GM19455 (cell line): ENCODE results near the gene EXOC2.
"Not testable (repeated sequence)": the region's sequence is repeated elsewhere in the genome, so short reads cannot be mapped to it uniquely, and the experiment has no call there.

Source experiments
- ATAC-seq: cut with Tn5 transposase; IDR thresholded peaks from one replicate; pipeline ENCODE4 v1.9.1; 2021; ENCODE audit not compliant: unreplicated experiment

EXOC2 gene

DNA sequence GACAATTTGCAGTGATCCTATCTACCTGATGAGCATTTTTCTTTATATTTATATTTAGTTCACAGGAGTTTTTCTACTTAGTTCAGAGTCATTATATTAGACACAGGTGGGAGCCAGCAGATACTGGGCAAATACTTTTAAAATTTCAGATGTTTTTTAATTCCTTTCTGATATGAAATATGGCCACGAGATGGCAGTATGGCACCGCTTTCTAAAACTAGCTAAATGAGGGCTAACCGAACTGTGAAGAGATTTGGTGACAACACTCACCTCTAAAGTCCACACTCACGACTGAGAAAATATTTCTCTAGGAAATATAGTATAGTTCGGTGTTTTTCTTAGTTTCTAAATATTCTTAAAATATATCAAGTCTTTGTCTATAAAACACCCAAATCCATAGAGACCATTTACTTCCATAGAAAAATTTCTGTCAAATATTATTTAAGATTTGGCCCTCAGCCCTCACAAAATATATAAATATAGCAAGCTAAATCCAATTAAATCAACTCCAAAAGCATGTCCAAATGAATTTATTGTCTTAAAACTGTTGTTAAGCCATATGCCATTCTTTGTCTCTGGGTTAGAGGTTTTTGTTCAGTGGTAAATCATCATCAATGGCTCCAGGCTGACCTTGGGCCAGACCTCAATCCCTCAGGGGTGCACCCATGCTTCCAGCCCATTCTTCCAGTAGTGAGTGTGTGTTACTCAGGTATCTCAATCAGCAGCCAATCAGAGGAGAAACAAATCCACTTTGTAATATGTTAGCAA lies 99.6 kb downstream of the EXOC2 start:
- no peak for ATAC-seq

- ATAC-seq: no peak
Observed at GRCh38 chr6:589090-589489, 103.8 kb downstream of the EXOC2 start.

DNA sequence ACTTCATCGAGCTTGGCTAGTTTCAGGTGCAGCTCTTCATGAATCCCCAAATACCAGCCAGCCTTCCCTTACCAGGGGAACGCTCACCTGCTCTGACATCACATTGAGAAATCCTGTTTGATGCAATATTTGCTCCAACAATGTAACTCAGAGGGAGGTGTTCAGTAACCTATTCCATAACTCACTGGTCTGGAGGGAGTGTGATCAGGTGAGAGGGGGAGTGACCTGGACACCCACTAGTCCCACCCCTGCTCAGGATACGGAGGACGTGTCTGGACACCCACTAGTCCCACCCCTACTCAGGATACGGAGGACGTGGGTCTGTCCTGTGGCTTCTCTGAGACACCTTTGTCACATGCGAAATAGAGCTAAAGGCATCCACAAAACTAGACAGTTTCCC lies 106.4 kb downstream of the EXOC2 start:
- no peak for ATAC-seq

GRCh38 chr6:583635-584034 lies 109.3 kb downstream of the EXOC2 start:
- ATAC-seq: no peak

DNA sequence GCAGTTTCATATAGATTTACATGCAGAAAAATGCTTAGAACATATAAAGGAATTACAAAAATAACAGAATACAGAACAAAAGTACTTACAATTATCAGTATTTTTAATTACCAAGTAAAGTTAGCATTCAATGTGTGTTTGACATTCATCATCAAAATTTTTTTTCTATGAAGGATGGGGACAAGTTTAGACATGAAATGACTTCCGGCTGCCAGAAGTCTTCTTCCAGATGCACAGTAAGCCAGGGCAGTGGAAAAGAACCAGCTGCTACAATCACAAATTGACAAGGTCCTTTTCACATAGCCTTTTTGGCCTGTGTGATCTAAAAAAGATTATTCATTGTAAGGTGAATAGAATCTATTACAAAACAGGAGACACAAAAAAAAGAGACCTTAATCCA lies 109.8 kb downstream of the EXOC2 start:
- no peak for ATAC-seq

DNA sequence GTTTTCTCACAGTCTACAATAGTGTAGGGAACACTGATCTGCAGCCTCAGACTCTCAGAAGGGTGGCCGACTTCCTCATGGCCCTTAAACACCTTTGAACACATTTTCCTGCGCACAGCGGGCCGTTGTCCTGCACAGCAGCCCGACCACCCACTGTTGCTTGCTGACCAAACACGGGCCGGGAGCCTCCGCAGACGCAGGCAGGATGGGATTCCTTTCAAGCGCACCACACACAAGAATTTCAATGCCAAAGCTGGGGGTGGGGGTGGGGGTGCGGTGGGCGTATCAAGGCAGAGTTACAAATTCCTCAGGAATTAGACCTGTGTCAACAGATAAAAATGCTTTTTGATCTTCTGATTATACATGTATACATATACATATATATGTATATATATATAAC lies 110.6 kb downstream of the EXOC2 start:
- ATAC-seq: no peak

DNA sequence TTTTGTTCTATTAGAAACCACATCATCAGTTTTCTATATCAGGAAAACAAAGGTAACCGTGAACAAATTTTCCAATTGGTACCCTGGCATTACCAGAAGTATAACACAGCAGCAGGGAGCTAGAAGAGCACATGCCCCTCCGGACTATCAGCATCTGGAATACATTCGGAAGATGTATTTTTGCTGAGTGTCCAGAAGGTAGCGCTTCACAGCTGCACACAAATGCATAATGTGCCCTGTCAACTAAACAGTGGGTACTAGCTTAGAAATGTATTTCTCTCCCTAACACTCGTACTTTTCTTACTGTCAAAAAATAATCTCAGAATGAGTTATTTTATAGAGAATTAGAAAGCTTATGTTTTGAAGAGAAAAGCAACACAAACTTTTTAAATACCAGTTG lies 113.6 kb downstream of the EXOC2 start:
- no peak for ATAC-seq

DNA sequence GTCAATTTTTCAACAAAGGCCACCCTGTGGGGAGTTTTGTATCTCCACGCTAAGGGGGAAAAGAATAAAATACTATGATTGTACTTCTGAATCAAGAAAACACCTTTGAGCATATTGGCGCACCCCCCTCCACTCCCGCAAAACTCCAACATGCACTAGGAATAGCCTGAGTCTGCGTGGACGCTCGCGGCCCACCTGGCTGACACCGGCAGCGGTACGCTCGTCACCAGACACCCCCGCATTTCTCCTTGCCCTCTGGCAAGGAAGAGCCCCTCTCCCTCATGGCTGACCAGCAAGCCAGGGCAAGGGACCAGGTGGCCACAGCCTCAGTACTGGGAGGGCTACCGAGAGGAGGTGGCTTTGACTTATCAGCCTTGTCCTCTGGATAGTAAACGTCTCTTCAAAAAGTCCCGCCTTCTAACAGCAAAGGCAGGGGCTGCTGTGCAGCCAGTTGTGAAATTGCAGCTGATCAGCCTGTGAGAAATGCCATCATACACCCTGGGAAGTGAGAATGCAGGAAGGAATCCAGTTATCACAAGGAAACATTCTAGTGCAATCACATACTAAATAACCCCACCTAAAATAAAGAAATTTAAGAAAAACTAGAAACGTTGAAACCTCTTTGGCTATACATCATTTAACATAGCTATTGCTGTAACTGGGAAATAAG lies 120.2 kb downstream of the EXOC2 start:
- no peak for ATAC-seq

DNA sequence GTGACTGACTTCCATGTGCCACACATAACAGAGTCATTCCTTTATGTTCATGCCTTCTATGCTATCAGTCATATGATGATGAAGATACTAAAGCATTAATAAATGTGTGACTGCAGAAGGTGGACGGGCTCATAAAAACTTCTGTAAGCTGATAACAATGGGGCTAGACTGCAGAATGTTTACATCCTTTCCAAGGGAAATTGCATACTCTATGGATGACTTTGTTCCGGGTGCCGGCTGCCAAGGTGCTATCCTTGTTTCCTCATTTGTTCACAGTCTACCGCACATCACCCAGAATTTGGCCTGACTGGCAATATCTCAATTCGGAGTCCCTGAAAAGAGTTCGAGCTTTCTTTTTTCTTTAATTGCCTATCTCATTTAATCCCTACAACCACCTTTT lies 121.0 kb downstream of the EXOC2 start:
- ATAC-seq: no peak

DNA sequence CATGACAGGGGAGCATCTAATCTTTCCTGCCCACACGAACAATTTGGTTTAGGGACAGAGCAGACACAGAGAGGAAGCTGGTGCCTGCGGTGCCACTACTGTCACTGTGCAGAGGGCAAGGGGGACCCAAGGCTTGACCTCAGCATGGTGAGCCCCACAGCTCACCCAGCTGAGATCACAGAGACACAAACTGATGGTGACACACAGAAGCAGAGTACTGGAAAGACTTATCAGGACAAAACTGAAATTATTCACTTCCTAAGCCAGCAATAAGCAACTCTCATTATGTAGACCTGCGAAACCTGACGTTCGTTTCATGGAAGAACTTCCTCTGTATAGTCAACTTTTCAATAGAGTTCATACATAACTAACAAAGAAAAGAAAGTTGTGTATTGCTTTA lies 122.1 kb downstream of the EXOC2 start:
- ATAC-seq: no peak

DNA sequence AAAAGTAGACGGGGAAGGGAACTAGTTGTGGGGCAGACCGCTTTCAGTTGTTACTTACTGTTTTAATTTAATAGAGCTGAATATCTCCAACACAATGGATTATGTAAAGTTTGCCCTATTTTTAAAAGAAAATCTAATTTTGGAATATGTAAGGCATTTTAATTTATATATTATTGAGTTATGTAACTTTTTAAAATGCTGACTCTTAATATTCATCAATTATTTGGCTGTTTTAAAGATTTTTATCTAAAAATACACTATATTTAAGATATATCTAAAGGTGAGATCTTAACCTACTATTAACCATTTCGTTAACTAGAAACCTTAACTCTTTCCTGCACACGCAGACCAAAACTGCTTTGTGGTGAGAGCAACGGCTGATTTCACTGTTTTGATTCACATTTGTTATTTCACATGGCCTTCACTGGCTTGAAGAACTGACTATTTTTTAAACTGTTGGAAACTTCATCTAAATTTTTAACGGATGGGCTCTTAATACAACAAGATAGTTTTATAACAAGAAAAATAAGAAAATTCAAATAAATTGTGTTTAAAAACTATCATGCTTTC lies 123.9 kb downstream of the EXOC2 start:
- ATAC-seq: no peak

- ATAC-seq: no peak
Observed at GRCh38 chr6:568085-568484, 124.9 kb downstream of the EXOC2 start.

DNA sequence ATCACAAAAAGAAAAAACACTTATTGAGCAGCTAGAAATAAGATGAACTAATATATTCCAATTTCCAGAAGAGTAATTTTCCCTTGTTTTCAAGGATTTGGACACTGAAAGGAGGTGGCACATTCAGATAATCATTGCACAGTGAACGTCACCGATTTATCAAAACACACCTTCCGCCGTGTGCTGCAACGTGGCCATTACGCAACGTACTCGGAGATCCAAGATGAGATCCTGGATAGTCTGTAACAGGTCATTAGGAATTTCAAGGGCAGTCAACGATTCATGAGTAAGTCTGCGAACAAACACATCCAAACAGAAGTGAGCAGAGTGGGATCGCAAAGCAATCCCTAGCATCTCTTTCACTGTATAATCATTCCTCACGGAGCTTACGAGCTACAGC lies 129.1 kb downstream of the EXOC2 start:
- no peak for ATAC-seq

GRCh38 chr6:562052-562676 lies 130.8 kb downstream of the EXOC2 start:
- no peak for ATAC-seq

GRCh38 chr6:561335-561734 lies 131.6 kb downstream of the EXOC2 start:
- not testable (repeated sequence) for ATAC-seq

DNA sequence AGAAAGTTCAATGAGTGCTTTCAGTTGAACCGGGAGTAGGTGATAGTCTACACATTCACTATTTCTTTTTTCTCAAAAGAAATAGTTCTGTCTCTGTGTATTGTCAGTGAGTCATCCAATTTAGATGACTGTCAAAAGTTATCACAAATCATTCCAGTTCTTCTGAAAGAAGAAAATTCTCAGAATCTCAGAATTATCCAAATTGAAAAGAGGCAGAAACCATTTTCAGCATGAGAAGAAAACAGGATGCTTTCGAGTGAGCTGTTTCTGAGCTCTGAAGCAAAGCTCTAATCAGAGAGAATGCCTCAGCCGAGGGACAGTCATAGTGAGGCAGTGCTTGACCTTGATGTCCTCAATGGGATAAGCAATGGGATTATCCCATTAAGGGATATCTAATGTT lies 134.0 kb downstream of the EXOC2 start:
- ATAC-seq: no peak

DNA sequence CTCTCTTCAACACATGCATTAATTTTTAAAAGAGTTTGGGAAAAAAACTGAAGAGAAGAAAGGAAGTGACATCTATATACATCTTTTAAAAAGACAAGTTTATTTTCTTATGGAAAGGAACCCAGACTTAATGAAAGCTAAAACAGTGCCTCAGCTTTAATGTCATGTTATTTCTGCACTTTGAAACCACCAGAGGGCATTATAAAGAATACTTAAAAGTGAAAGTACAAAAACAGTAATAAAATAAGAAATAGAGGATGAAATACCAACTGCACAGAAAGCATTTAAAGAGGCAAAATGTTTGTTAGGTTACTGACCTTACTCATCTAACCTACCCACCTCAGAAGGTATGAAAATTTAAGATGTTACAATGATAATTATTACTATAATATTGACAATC lies 134.8 kb downstream of the EXOC2 start:
- no peak for ATAC-seq

- ATAC-seq: no peak
Observed at GRCh38 chr6:551829-552350, 141.0 kb downstream of the EXOC2 start.

- no peak for ATAC-seq
Observed at GRCh38 chr6:551405-551804, 141.5 kb downstream of the EXOC2 start.

- no peak for ATAC-seq
Observed at GRCh38 chr6:549906-550305, 143.0 kb downstream of the EXOC2 start.

- ATAC-seq: no peak
Observed at GRCh38 chr6:548517-548916, 144.4 kb downstream of the EXOC2 start.

DNA sequence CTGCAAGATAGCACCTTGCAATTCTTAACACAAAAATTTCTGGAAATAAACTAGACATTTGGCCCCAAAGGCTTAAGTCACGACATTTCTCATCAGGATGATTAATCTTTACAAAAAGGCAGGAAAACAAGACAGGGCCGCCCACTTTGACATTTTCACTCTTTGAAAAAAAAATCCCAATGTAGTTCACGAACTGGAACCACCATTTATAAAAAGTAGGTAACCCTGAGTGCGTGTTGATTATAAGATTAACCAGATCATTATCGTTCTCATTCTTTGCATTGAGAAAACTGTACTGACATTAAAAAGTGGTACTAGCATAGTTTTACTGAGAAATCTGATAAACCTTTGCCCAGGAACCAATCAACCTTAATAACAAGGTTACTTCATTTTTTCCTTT lies 144.8 kb downstream of the EXOC2 start:
- no peak for ATAC-seq
